B cell (primary cell): ENCODE measurements around the gene NSD1. TPM values are rescaled to one million over a fixed set of nuclear protein-coding genes. Genes with fewer than 3 reads are reported as not detected.

Experiments used
- ATAC-seq: fragments of 200-7000 bp; cut with Tn5 transposase; one replicate; pipeline ENCODE4 v1.10.0; 2021; ENCODE audit warnings: low read depth, mild to moderate bottlenecking, moderate number of reproducible peaks, moderate library complexity
- CTCF ChIA-PET: fragments of 350-600 bp; sonication (Branson Sonifier 250); formaldehyde crosslinking; loops from one replicate; lab custom pipeline; 2021; ENCODE audit warnings: antibody characterized with exemption, inconsistent platforms; lab: Charles Lee
- POLR2A ChIA-PET: fragments of 350-600 bp; sonication (Branson Sonifier 250); formaldehyde crosslinking; loops from one replicate; lab custom pipeline; 2021; ENCODE audit warnings: antibody characterized with exemption; lab: Charles Lee
- DNase-seq: peaks from one replicate; pipeline ENCODE4 v3.0.0; 2013
- H2AFZ ChIP-seq: 2 replicates; pipeline ENCODE4 v1.6.1; 2012; ENCODE audit warnings: mild to moderate bottlenecking, low read depth, low read length; ENCODE audit not compliant: insufficient read depth, poor library complexity, severe bottlenecking
- H3K27ac ChIP-seq, 2 donors: 1 replicate in 1 of 2; 2 replicates in 1 of 2; pipeline ENCODE4 v1.5.1; 2012 to 2013; ENCODE audit warnings: low read length in 2 of 2, mild to moderate bottlenecking in 2 of 2, moderate library complexity in 1 of 2
- H3K27me3 ChIP-seq, 4 experiments: fragments of 200-600 bp in 1 of 4; sonication (generic) in 1 of 4; replicated peaks in 1 of 4; 1 replicate in 2 of 4; 2 replicates in 2 of 4; pipeline versions ENCODE4 v1.6.1 to v1.7.0; 2013 to 2016; ENCODE audit warnings: low read length in 3 of 4, mild to moderate bottlenecking in 2 of 4, mixed read lengths in 1 of 4, moderate library complexity in 1 of 4; ENCODE audit not compliant: insufficient read depth in 4 of 4, control insufficient read depth in 3 of 4; ENCODE audit errors: control extremely low read depth in 1 of 4
- H3K36me3 ChIP-seq, 2 experiments: replicated peaks in 1 of 2; 1 replicate in 1 of 2; 2 replicates in 1 of 2; pipeline versions ENCODE4 v1.6.1 to v1.7.1; 2013; ENCODE audit warnings: low read length in 1 of 2; ENCODE audit not compliant: insufficient read depth in 2 of 2, control insufficient read depth in 1 of 2; ENCODE audit errors: control extremely low read depth in 1 of 2, extremely low read depth in 1 of 2
- H3K4me1 ChIP-seq, 2 donors: fragments of 200-600 bp in 1 of 2; sonication (generic) in 1 of 2; 1 replicate in 1 of 2; 2 replicates in 1 of 2; pipeline versions ENCODE4 v1.5.1 to v1.6.1; 2013 to 2017; ENCODE audit warnings: low read length in 2 of 2; ENCODE audit not compliant: control insufficient read depth in 2 of 2, insufficient read depth in 2 of 2
- H3K4me2 ChIP-seq: replicated peaks from 2 replicates; pipeline ENCODE3; 2012; ENCODE audit warnings: mild to moderate bottlenecking, low read depth, low read length; ENCODE audit not compliant: poor library complexity, severe bottlenecking
- H3K4me3 ChIP-seq, 5 experiments: fragments of 200-600 bp in 1 of 5; sonication (generic) in 1 of 5; 1 replicate in 3 of 5; 2 replicates in 2 of 5; pipeline versions ENCODE4 v1.5.1 to v1.7.0; 2011 to 2016; ENCODE audit warnings: low read length in 4 of 5, mild to moderate bottlenecking in 4 of 5, low read depth in 2 of 5, control low read depth in 1 of 5, moderate library complexity in 1 of 5; ENCODE audit not compliant: insufficient read depth in 1 of 5; ENCODE audit errors: control extremely low read depth in 1 of 5, extremely low read depth in 1 of 5
- H3K79me2 ChIP-seq: fragments of 200-600 bp; sonication (generic); one replicate; pipeline ENCODE4 v1.6.0; 2016; ENCODE audit warnings: low read length; ENCODE audit not compliant: control insufficient read depth, insufficient read depth
- H3K9ac ChIP-seq: fragments of 200-600 bp; sonication (generic); 2 replicates; pipeline ENCODE4 v1.6.1; 2017; ENCODE audit warnings: mild to moderate bottlenecking, low read length, moderate library complexity
- H3K9me3 ChIP-seq, 3 donors: one replicate each; pipeline versions ENCODE4 v1.6.1 to v1.7.1; 2013; ENCODE audit warnings: low read length in 2 of 3; ENCODE audit not compliant: control insufficient read depth in 2 of 3, insufficient read depth in 1 of 3; ENCODE audit errors: control extremely low read depth in 1 of 3
- H4K20me1 ChIP-seq: 2 replicates; pipeline ENCODE4 v1.6.0; 2012; ENCODE audit warnings: mild to moderate bottlenecking, low read length; ENCODE audit not compliant: insufficient read depth, control insufficient read depth, poor library complexity, severe bottlenecking
- H3K27ac Mint-ChIP-seq: one replicate; pipeline ENCODE4 v1.8.0; 2021; ENCODE audit warnings: mixed read lengths
- H3K27me3 Mint-ChIP-seq: one replicate; pipeline ENCODE4 v1.8.0; 2021; ENCODE audit warnings: mixed read lengths
- H3K4me1 Mint-ChIP-seq: one replicate; pipeline ENCODE4 v1.8.0; 2021; ENCODE audit warnings: mixed read lengths
- H3K4me3 Mint-ChIP-seq: one replicate; pipeline ENCODE4 v1.8.0; 2021; ENCODE audit warnings: mixed read lengths
- H3K9me3 Mint-ChIP-seq: one replicate; pipeline ENCODE4 v1.8.0; 2022; ENCODE audit warnings: mixed read lengths; ENCODE audit not compliant: insufficient read depth
- EZH2 ChIP-seq: IDR thresholded peaks from 2 replicates; pipeline ENCODE4 v1.6.1; 2012; ENCODE audit warnings: borderline replicate concordance, low read depth, mild to moderate bottlenecking, moderate library complexity, low read length; ENCODE audit not compliant: insufficient read depth, poor library complexity, severe bottlenecking
- WGBS: methylation state at CpG from one replicate; pipeline ENCODE4 v1.1.5; 2013; ENCODE audit warnings: missing lambda C conversion rate; ENCODE audit not compliant: insufficient coverage; 5-methylcytosine and 5-hydroxymethylcytosine counted together
- intact Hi-C: fragments of 100-400 bp; cut with micrococcal nuclease; formaldehyde crosslinking; loops from one replicate; pipeline ENCODE4 v1.10.0; 2022
- polyA plus RNA-seq: library from polyadenylated mRNA; depleted of rRNA; stranded (reverse); fragments of >200 nt; gene quantifications from 2 replicates; pipeline ENCODE4 v1.2.3, GENCODE V29; 2012
- total RNA-seq, 2 donors: library from RNA; stranded (reverse); fragments of 120-200 nt in 1 of 2; gene quantifications; 1 replicate in 1 of 2; 2 replicates in 1 of 2; pipeline versions ENCODE4 v1.2.3 to v1.2.4, GENCODE V29; 2013 to 2022
- TF ChIP-seq, protein P1 (sequence below): fragments of 200-600 bp; IDR thresholded peaks from one replicate; pipeline ENCODE4 v1.8.0; 2022; ENCODE audit warnings: antibody characterized with exemption, mild to moderate bottlenecking

NSD1 gene
- total and polyA plus RNA-seq, 2 donors (not counting 1 experiment from before 2014, with no cell fraction given) = 10.8 to 145 TPM

DNA sequence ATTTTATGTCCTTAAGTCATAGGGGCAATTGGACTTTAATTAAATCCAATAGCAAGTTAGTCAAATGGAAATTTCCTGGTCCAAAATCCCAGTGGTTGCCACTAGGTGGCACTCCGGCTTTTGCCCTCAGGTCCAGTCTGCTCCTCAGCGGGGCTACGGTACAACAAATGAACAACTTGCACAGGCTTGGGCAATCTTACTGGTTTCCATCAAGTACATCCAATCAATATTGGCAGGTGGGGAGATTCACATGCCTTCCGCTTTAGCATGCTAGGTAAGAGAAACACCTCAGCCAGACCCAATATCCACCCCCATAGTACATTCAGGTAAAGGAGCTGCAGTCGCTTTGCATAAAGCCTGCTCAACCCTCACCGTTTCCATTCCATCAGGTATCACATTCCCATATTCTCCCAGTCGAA, 184.4 kb downstream of the NSD1 start:
- peaks cover 25% of the 10 kb centered on the region for H3K4me1 Mint-ChIP-seq
- intact Hi-C loops = loop anchor here (1.0 to 10.0 kb wide), 2 partner anchors 136 to 797 kb away; partner anchors contain the start of gene N4BP3
- ChIA-PET CTCF (interaction anchor here (0.7 to 3.5 kb wide), 24 partner anchors 9 to 280 kb away, joined by 3 to 34 read pairs (median 4); partner anchors contain the start of genes LMAN2, MXD3 and NSD1), POLR2A (interaction anchor here (0.7 kb wide), 1 partner anchor 12 kb away, joined by 3 read pairs; no protein-coding TSS in a partner anchor)
- no peak overlapping the region for H3K27ac ChIP-seq
- H2AFZ ChIP-seq = no peak overlapping the region
- H4K20me1 ChIP-seq = peaks cover 35% of the 10 kb centered on the region
- TF ChIP-seq EZH2 = no peak
- TF ChIP-seq, protein P1, sequence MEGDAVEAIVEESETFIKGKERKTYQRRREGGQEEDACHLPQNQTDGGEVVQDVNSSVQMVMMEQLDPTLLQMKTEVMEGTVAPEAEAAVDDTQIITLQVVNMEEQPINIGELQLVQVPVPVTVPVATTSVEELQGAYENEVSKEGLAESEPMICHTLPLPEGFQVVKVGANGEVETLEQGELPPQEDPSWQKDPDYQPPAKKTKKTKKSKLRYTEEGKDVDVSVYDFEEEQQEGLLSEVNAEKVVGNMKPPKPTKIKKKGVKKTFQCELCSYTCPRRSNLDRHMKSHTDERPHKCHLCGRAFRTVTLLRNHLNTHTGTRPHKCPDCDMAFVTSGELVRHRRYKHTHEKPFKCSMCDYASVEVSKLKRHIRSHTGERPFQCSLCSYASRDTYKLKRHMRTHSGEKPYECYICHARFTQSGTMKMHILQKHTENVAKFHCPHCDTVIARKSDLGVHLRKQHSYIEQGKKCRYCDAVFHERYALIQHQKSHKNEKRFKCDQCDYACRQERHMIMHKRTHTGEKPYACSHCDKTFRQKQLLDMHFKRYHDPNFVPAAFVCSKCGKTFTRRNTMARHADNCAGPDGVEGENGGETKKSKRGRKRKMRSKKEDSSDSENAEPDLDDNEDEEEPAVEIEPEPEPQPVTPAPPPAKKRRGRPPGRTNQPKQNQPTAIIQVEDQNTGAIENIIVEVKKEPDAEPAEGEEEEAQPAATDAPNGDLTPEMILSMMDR = peak; percentile 94
- H3K36me3 ChIP-seq = peaks cover 0 to 1% of the 10 kb centered on the region in 2 experiments
- H3K4me2 ChIP-seq = no peak overlapping the region
- H3K4me3 Mint-ChIP-seq = no peak overlapping the region
- peaks cover 7 to 14% of the 10 kb centered on the region in 2 donors for H3K4me1 ChIP-seq
- H3K27me3 ChIP-seq = no peaks in the 10 kb centered on the region
- H3K9me3 Mint-ChIP-seq = no peaks in the 10 kb centered on the region
- H3K27ac Mint-ChIP-seq = no peak overlapping the region
- no peak overlapping the region for H3K4me3 ChIP-seq
- H3K27me3 Mint-ChIP-seq = no peaks in the 10 kb centered on the region
- DNase-seq (peak; percentile 81), ATAC-seq (peak; percentile 78)
- peaks cover 22% of the 10 kb centered on the region for H3K79me2 ChIP-seq
- WGBS = 36% methylated on average over 7 of the region's 7 CpGs
- H3K9me3 ChIP-seq = no peaks in the 10 kb centered on the region
- H3K9ac ChIP-seq = no peak overlapping the region

DNA sequence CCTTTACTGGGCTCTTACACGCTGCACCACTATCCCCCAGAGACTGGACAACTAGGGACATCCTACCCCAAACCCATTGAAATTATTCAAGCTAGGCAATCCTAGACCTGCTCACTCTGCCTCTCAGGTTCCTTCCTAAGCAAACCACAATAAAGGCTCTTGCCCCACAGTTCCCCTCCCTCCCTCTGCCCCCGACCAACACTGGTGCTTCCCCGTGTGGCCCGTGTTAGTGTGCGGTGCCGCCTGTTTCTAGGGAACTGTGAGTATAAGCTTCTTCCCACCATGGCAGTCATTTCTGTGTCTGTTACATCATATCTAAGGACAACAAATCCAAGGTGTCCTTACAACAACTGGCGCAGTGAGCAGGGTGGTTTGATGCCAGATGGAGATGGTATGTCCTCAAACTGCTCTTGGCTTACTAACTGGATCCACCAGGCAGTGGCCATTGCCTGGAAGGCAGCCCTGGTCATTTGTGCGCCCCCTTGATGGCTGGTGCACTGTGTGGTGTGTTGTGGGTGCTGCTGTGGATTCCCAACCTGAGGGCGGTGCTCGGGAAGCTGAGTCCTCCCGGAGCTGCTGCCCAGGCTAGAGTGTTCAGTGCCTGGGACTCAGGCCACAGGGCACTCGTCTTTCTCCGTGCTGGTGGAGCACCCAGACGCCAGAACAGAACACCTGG, 186.5 kb downstream of the NSD1 start:
- POLR2A ChIA-PET = no interaction called here
- peaks cover 23% of the 10 kb centered on the region for H3K4me1 Mint-ChIP-seq
- H3K27ac ChIP-seq = no peak overlapping the region
- H2AFZ ChIP-seq = no peak overlapping the region
- H3K9me3 Mint-ChIP-seq = no peaks in the 10 kb centered on the region
- CTCF ChIA-PET = interaction anchor here (0.6 to 3.5 kb wide), 12 partner anchors 11 to 749 kb away, joined by 3 to 34 read pairs (median 3); partner anchors contain the start of gene MXD3
- no peaks in the 10 kb centered on the region for H3K9me3 ChIP-seq
- no peak overlapping the region for H3K27ac Mint-ChIP-seq
- H3K4me3 ChIP-seq = no peak overlapping the region
- no peak overlapping the region for H3K9ac ChIP-seq
- H3K4me1 ChIP-seq = peaks cover 6 to 12% of the 10 kb centered on the region in 2 donors
- no peak overlapping the region for H3K4me3 Mint-ChIP-seq
- WGBS = 83% methylated on average over 8 of the region's 14 CpGs
- DNase-seq (no peak), ATAC-seq (no peak)
- H3K79me2 ChIP-seq = peaks cover 16% of the 10 kb centered on the region
- H3K36me3 ChIP-seq = peaks cover 0 to 2% of the 10 kb centered on the region in 2 experiments
- no peaks in the 10 kb centered on the region for H3K27me3 Mint-ChIP-seq
- no peak for TF ChIP-seq EZH2
- H3K4me2 ChIP-seq = no peak overlapping the region
- intact Hi-C loops = loop anchor here (10.0 kb wide), 1 partner anchor 795 kb away; the partner anchor contains the start of gene N4BP3
- no peaks in the 10 kb centered on the region for H3K27me3 ChIP-seq
- peaks cover 25% of the 10 kb centered on the region for H4K20me1 ChIP-seq
